HEK293 (cell line): ENCODE results near the gene ITGB3.

Experiments used
- CTCF ChIA-PET: fragments of 350-600 bp; formaldehyde crosslinking; extraction: SDS; loops from one replicate; lab custom pipeline; 2021; ENCODE audit warnings: antibody characterized with exemption; lab: Yijun Ruan, JAX
- POLR2A ChIA-PET: fragments of 300-600 bp; formaldehyde crosslinking; extraction: SDS; loops from one replicate; lab custom pipeline; 2020; ENCODE audit warnings: antibody characterized with exemption, inconsistent platforms; lab: Yijun Ruan, JAX
- H3K27ac ChIP-seq: fragments of 200-500 bp; sonication (Bioruptor generic); 2 replicates; pipeline ENCODE4 v1.5.1; 2014; ENCODE audit warnings: low read depth, low read length, control low read depth, inconsistent platforms; ENCODE audit errors: extremely low read depth
- H3K36me3 ChIP-seq, 2 experiments: fragments of 200-500 bp in 1 of 2; sonication (Bioruptor generic) in 1 of 2; 1 replicate in 1 of 2; 2 replicates in 1 of 2; pipeline ENCODE4 v1.5.1; 2014 to 2017; ENCODE audit warnings: inconsistent platforms in 2 of 2, low read length in 2 of 2; ENCODE audit not compliant: control insufficient read depth in 2 of 2, insufficient read depth in 1 of 2
- H3K4me1 ChIP-seq: fragments of 200-500 bp; sonication (Bioruptor generic); 2 replicates; pipeline ENCODE4 v1.5.1; 2014; ENCODE audit warnings: mild to moderate bottlenecking, low read length, inconsistent platforms; ENCODE audit not compliant: control insufficient read depth, insufficient read depth
- H3K4me3 ChIP-seq: 2 replicates; pipeline ENCODE4 v1.5.1; 2011; ENCODE audit warnings: low read depth, mild to moderate bottlenecking, control low read depth, low read length, moderate library complexity
- H3K9me3 ChIP-seq: fragments of 200-500 bp; sonication (Bioruptor generic); 2 replicates; pipeline ENCODE4 v1.5.1; 2014; ENCODE audit warnings: low read depth, low read length, inconsistent platforms; ENCODE audit not compliant: control insufficient read depth, insufficient read depth
- KLF16 ChIP-seq: fragments of 450-650 bp; formaldehyde crosslinking; IDR thresholded peaks from 2 replicates; pipeline ENCODE4 v1.5.1; 2017; ENCODE audit warnings: missing biosample characterization, missing genetic modification characterization
- KLF7 ChIP-seq: fragments of 450-650 bp; formaldehyde crosslinking; IDR thresholded peaks from 2 replicates; pipeline ENCODE4 v1.5.1; 2016; ENCODE audit warnings: missing biosample characterization, missing genetic modification characterization, borderline replicate concordance
- KLF8 ChIP-seq: fragments of 450-650 bp; formaldehyde crosslinking; IDR thresholded peaks from 2 replicates; pipeline ENCODE4 v1.5.1; 2016; ENCODE audit warnings: missing biosample characterization, missing genetic modification characterization
- OSR2 ChIP-seq: fragments of 450-650 bp; formaldehyde crosslinking; IDR thresholded peaks from 2 replicates; pipeline ENCODE4 v1.5.1; 2016; ENCODE audit warnings: missing biosample characterization, missing genetic modification characterization
- OVOL3 ChIP-seq: fragments of 450-650 bp; formaldehyde crosslinking; IDR thresholded peaks from 2 replicates; pipeline ENCODE4 v1.5.1; 2016; ENCODE audit warnings: missing biosample characterization, missing genetic modification characterization
- ZBTB21 ChIP-seq: fragments of 450-650 bp; formaldehyde crosslinking; IDR thresholded peaks from 2 replicates; pipeline ENCODE4 v1.5.1; 2017; ENCODE audit warnings: missing biosample characterization, missing genetic modification characterization
- ZBTB48 ChIP-seq: fragments of 450-650 bp; formaldehyde crosslinking; IDR thresholded peaks from 2 replicates; pipeline ENCODE4 v1.5.1; 2016; ENCODE audit warnings: missing biosample characterization, missing genetic modification characterization
- ZNF239 ChIP-seq: fragments of 450-650 bp; formaldehyde crosslinking; IDR thresholded peaks from 2 replicates; pipeline ENCODE4 v1.5.1; 2016; ENCODE audit warnings: missing biosample characterization, missing genetic modification characterization
- ZNF324 ChIP-seq: fragments of 450-650 bp; formaldehyde crosslinking; IDR thresholded peaks from 2 replicates; pipeline ENCODE4 v1.5.1; 2016; ENCODE audit warnings: missing biosample characterization, missing genetic modification characterization
- ZNF341 ChIP-seq: fragments of 450-650 bp; formaldehyde crosslinking; IDR thresholded peaks from 2 replicates; pipeline ENCODE4; 2016; ENCODE audit warnings: low read depth, missing biosample characterization, missing genetic modification characterization
- ZNF48 ChIP-seq: fragments of 450-650 bp; formaldehyde crosslinking; IDR thresholded peaks from 2 replicates; pipeline ENCODE4 v1.5.1; 2016; ENCODE audit warnings: missing biosample characterization, missing genetic modification characterization
- ZNF549 ChIP-seq: fragments of 450-650 bp; IDR thresholded peaks from 2 replicates; pipeline ENCODE4 v1.5.1; 2018; ENCODE audit warnings: missing biosample characterization, missing genetic modification characterization, mild to moderate bottlenecking, inconsistent platforms, moderate library complexity
- ZNF596 ChIP-seq: fragments of 450-650 bp; IDR thresholded peaks from 2 replicates; pipeline ENCODE4 v1.5.0; 2018; ENCODE audit warnings: missing biosample characterization, mild to moderate bottlenecking, missing genetic modification characterization, moderate library complexity
- ZNF610 ChIP-seq: fragments of 450-650 bp; formaldehyde crosslinking; IDR thresholded peaks from 2 replicates; pipeline ENCODE4 v1.5.1; 2016; ENCODE audit warnings: missing biosample characterization, missing genetic modification characterization, borderline replicate concordance
- ZNF629 ChIP-seq: fragments of 450-650 bp; formaldehyde crosslinking; IDR thresholded peaks from 2 replicates; pipeline ENCODE4 v1.5.1; 2017; ENCODE audit warnings: missing biosample characterization, missing genetic modification characterization
- ZNF658 ChIP-seq: fragments of 450-650 bp; formaldehyde crosslinking; IDR thresholded peaks from 2 replicates; pipeline ENCODE4; 2016; ENCODE audit warnings: missing biosample characterization, missing genetic modification characterization
- ZNF660 ChIP-seq: fragments of 450-650 bp; IDR thresholded peaks from 2 replicates; pipeline ENCODE4 v1.5.1; 2018; ENCODE audit warnings: missing biosample characterization, mild to moderate bottlenecking, missing genetic modification characterization
- ZNF701 ChIP-seq: fragments of 450-650 bp; formaldehyde crosslinking; IDR thresholded peaks from 2 replicates; pipeline ENCODE4 v1.5.1; 2016; ENCODE audit warnings: missing biosample characterization, missing genetic modification characterization
- ZNF747 ChIP-seq: fragments of 450-650 bp; formaldehyde crosslinking; IDR thresholded peaks from 2 replicates; pipeline ENCODE4 v1.5.1; 2016; ENCODE audit warnings: missing biosample characterization, missing genetic modification characterization
- TF ChIP-seq, protein P1 (sequence below): fragments of 450-650 bp; formaldehyde crosslinking; IDR thresholded peaks from 2 replicates; pipeline ENCODE4 v1.5.1; 2016; ENCODE audit warnings: missing biosample characterization, missing genetic modification characterization
- TF ChIP-seq, protein P2 (sequence below): fragments of 450-650 bp; formaldehyde crosslinking; IDR thresholded peaks from 2 replicates; pipeline ENCODE4 v1.5.1; 2016; ENCODE audit warnings: missing biosample characterization, missing genetic modification characterization, borderline replicate concordance
- TF ChIP-seq, protein P3 (sequence below): fragments of 450-650 bp; formaldehyde crosslinking; IDR thresholded peaks from 2 replicates; pipeline ENCODE4 v1.5.1; 2017; ENCODE audit warnings: missing biosample characterization, missing genetic modification characterization
- TF ChIP-seq, protein P4 (sequence below): fragments of 450-650 bp; formaldehyde crosslinking; IDR thresholded peaks from 2 replicates; pipeline ENCODE4 v1.5.1; 2017; ENCODE audit warnings: missing biosample characterization, mild to moderate bottlenecking, missing genetic modification characterization, moderate library complexity

Gene ITGB3

DNA sequence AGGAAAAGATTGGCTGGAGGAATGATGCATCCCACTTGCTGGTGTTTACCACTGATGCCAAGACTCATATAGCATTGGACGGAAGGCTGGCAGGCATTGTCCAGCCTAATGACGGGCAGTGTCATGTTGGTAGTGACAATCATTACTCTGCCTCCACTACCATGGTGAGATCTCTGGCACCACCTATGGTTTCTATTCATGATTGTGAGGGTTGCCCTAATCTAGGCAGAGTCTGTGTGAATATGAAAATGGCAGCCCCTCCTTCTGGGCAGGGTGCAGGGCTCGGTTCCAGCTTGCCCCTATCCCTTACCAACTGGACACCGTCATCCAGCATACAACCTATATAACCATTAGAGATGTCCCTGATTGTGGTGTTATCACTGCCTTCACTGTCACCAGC, 33.4 kb downstream of the ITGB3 start:
- Histone ChIP-seq H3K36me3 (no peaks in the 10 kb centered on the region), H3K4me1 (no peaks in the 10 kb centered on the region), H3K9me3 (no peaks in the 10 kb centered on the region), H3K27ac (no peak overlapping the region), H3K4me3 (no peak overlapping the region)
- ChIA-PET CTCF (interaction anchor here (0.5 to 1.3 kb wide), 3 partner anchors 12 to 761 kb away, joined by 3 to 4 read pairs (median 3); partner anchors contain the start of gene NFE2L1), POLR2A (no interaction called here)
- TF ChIP-seq ZNF701 (tag by site-specific recombination) (no peak), ZNF239 (tag by site-specific recombination) (no peak), ZBTB48 (tag by site-specific recombination) (no peak), ZNF610 (tag by site-specific recombination) (no peak), ZNF629 (tag by site-specific recombination) (no peak), KLF8 (tag by site-specific recombination) (no peak), ZNF747 (tag by site-specific recombination) (no peak), ZNF596 (no peak), ZBTB21 (tag by site-specific recombination) (no peak)
- TF ChIP-seq, protein P1, sequence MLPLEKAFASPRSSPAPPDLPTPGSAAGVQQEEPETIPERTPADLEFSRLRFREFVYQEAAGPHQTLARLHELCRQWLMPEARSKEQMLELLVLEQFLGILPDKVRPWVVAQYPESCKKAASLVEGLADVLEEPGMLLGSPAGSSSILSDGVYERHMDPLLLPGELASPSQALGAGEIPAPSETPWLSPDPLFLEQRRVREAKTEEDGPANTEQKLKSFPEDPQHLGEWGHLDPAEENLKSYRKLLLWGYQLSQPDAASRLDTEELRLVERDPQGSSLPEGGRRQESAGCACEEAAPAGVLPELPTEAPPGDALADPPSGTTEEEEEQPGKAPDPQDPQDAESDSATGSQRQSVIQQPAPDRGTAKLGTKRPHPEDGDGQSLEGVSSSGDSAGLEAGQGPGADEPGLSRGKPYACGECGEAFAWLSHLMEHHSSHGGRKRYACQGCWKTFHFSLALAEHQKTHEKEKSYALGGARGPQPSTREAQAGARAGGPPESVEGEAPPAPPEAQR, result no peak
- TF ChIP-seq, protein P2, sequence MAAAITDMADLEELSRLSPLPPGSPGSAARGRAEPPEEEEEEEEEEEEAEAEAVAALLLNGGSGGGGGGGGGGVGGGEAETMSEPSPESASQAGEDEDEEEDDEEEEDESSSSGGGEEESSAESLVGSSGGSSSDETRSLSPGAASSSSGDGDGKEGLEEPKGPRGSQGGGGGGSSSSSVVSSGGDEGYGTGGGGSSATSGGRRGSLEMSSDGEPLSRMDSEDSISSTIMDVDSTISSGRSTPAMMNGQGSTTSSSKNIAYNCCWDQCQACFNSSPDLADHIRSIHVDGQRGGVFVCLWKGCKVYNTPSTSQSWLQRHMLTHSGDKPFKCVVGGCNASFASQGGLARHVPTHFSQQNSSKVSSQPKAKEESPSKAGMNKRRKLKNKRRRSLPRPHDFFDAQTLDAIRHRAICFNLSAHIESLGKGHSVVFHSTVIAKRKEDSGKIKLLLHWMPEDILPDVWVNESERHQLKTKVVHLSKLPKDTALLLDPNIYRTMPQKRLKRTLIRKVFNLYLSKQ, result no peak

DNA sequence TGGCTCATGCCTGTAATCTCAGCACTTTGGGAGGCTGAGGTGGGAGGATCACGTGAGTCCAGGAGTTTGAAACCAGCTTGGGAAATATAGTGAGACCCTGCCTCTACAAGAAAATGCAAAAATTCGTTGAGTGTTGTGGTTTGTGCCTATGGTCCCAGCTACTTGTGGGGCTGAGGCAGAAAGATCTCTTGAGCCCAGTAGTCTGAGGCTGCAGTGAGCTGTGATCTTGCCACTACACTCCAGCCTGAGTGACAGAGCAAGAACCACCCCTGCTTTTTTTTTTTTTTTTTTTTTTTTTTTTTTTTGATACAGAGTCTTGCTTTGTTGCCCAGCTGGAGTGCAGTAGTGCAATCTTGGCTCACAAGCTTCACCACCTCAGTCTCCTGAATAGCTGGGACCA, 34.0 kb downstream of the ITGB3 start:
- H3K36me3 ChIP-seq, result no peaks in the 10 kb centered on the region
- no peak overlapping the region for H3K4me3 ChIP-seq
- H3K4me1 ChIP-seq, result no peaks in the 10 kb centered on the region
- POLR2A ChIA-PET, result interaction anchor here (0.6 kb wide), 1 partner anchor 374 kb away, joined by 3 read pairs; no protein-coding TSS in a partner anchor
- H3K27ac ChIP-seq, result no peak overlapping the region
- no peaks in the 10 kb centered on the region for H3K9me3 ChIP-seq
- CTCF ChIA-PET, result interaction anchor here (1.3 to 1.6 kb wide), 3 partner anchors 23 to 58 kb away, joined by 5 to 6 read pairs (median 5); no protein-coding TSS in a partner anchor
- TF ChIP-seq OVOL3 (tag by site-specific recombination) (no peak), ZNF324 (tag by site-specific recombination) (no peak), ZNF48 (no peak), ZNF341 (tag by site-specific recombination) (no peak), ZNF660 (tag by site-specific recombination) (no peak), OSR2 (tag by site-specific recombination) (no peak), ZNF658 (tag by site-specific recombination) (no peak), KLF16 (tag by site-specific recombination) (no peak), ZNF549 (tag by site-specific recombination) (no peak), KLF7 (tag by site-specific recombination) (no peak)
- TF ChIP-seq, protein P3, sequence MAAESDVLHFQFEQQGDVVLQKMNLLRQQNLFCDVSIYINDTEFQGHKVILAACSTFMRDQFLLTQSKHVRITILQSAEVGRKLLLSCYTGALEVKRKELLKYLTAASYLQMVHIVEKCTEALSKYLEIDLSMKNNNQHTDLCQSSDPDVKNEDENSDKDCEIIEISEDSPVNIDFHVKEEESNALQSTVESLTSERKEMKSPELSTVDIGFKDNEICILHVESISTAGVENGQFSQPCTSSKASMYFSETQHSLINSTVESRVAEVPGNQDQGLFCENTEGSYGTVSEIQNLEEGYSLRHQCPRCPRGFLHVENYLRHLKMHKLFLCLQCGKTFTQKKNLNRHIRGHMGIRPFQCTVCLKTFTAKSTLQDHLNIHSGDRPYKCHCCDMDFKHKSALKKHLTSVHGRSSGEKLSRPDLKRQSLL (tag by site-specific recombination), result no peak
- TF ChIP-seq, protein P4, sequence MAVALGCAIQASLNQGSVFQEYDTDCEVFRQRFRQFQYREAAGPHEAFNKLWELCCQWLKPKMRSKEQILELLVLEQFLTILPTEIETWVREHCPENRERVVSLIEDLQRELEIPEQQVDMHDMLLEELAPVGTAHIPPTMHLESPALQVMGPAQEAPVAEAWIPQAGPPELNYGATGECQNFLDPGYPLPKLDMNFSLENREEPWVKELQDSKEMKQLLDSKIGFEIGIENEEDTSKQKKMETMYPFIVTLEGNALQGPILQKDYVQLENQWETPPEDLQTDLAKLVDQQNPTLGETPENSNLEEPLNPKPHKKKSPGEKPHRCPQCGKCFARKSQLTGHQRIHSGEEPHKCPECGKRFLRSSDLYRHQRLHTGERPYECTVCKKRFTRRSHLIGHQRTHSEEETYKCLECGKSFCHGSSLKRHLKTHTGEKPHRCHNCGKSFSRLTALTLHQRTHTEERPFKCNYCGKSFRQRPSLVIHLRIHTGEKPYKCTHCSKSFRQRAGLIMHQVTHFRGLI (tag by site-specific recombination), result no peak
